Liver (tissue), 9 donors: ENCODE measurements around the gene GNG7. TPM values are rescaled to one million over a fixed set of nuclear protein-coding genes. Genes with fewer than 3 reads are reported as not detected.

ENCODE experiments used
- DNase-seq: peaks from one replicate; pipeline ENCODE4 v3.0.0-alpha.2; 2017; ENCODE audit warnings: low spot score
- H3K27ac ChIP-seq, 2 donors: one replicate each; pipeline ENCODE4 v1.7.0; 2013; ENCODE audit warnings: inconsistent platforms in 2 of 2, low read length in 2 of 2, control low read depth in 1 of 2, low read depth in 1 of 2, mild to moderate bottlenecking in 1 of 2
- H3K27me3 ChIP-seq, 4 donors: one replicate each; pipeline versions ENCODE4 v1.6.1 to v1.7.0; 2013; ENCODE audit warnings: low read length in 3 of 4, inconsistent platforms in 1 of 4, mild to moderate bottlenecking in 1 of 4, moderate library complexity in 1 of 4; ENCODE audit not compliant: control insufficient read depth in 4 of 4, insufficient read depth in 4 of 4
- H3K36me3 ChIP-seq, 4 donors: one replicate each; pipeline versions ENCODE4 v1.6.1 to v1.7.0; 2013; ENCODE audit warnings: low read length in 3 of 4, mild to moderate bottlenecking in 3 of 4, low read depth in 1 of 4, moderate library complexity in 1 of 4; ENCODE audit not compliant: control insufficient read depth in 4 of 4, insufficient read depth in 3 of 4
- H3K4me1 ChIP-seq, 4 donors: one replicate each; pipeline versions ENCODE4 v1.6.1 to v1.7.0; 2013; ENCODE audit warnings: low read length in 3 of 4, mild to moderate bottlenecking in 3 of 4, moderate library complexity in 1 of 4; ENCODE audit not compliant: control insufficient read depth in 4 of 4, insufficient read depth in 4 of 4
- H3K4me3 ChIP-seq, 3 donors: one replicate each; pipeline versions ENCODE4 v1.6.1 to v1.7.0; 2013; ENCODE audit warnings: low read length in 3 of 3, control low read depth in 1 of 3, low read depth in 1 of 3, mild to moderate bottlenecking in 1 of 3
- H3K9ac ChIP-seq, 2 donors: one replicate each; pipeline ENCODE4 v1.7.0; 2013; ENCODE audit warnings: low read length in 2 of 2, mild to moderate bottlenecking in 2 of 2, moderate library complexity in 2 of 2, control low read depth in 1 of 2, low read depth in 1 of 2
- H3K9me3 ChIP-seq, 4 donors: one replicate each; pipeline versions ENCODE4 v1.6.1 to v1.7.0; 2013; ENCODE audit warnings: low read length in 3 of 4; ENCODE audit not compliant: control insufficient read depth in 4 of 4
- ATF3 ChIP-seq: IDR thresholded peaks from 2 replicates; pipeline ENCODE4 v1.6.1; 2016; ENCODE audit warnings: antibody characterized with exemption
- EGR1 ChIP-seq, 2 donors: IDR thresholded peaks; 2 replicates each; pipeline ENCODE4 v1.6.1; 2016 to 2018; ENCODE audit warnings: antibody characterized with exemption in 2 of 2, low read depth in 2 of 2
- FOXA1 ChIP-seq: IDR thresholded peaks from 2 replicates; pipeline ENCODE4 v1.6.1; 2016; ENCODE audit warnings: antibody characterized with exemption
- GABPA ChIP-seq, 2 donors: IDR thresholded peaks in 1 of 2; conservative IDR thresholded peaks in 1 of 2; 2 replicates each; pipeline ENCODE4 v1.6.1; 2016; ENCODE audit warnings: antibody characterized with exemption in 2 of 2, mild to moderate bottlenecking in 1 of 2, moderate library complexity in 1 of 2
- HNF4A ChIP-seq, 2 donors: conservative IDR thresholded peaks; 2 replicates each; pipeline ENCODE4 v1.6.1; 2016; ENCODE audit warnings: antibody characterized with exemption in 2 of 2, mild to moderate bottlenecking in 2 of 2
- MAX ChIP-seq: IDR thresholded peaks from 2 replicates; pipeline ENCODE4 v1.6.1; 2016; ENCODE audit warnings: antibody characterized with exemption
- REST ChIP-seq: IDR thresholded peaks from 2 replicates; pipeline ENCODE4 v1.6.1; 2016; ENCODE audit warnings: antibody characterized with exemption, mild to moderate bottlenecking
- SP1 ChIP-seq: IDR thresholded peaks from 2 replicates; pipeline ENCODE4 v1.6.1; 2018; ENCODE audit warnings: antibody characterized with exemption, mild to moderate bottlenecking
- TAF1 ChIP-seq: conservative IDR thresholded peaks from 2 replicates; pipeline ENCODE4 v1.6.1; 2016; ENCODE audit warnings: antibody characterized with exemption, mild to moderate bottlenecking
- YY1 ChIP-seq: IDR thresholded peaks from 2 replicates; pipeline ENCODE4 v1.6.1; 2016; ENCODE audit warnings: antibody characterized with exemption, mild to moderate bottlenecking
- ZBTB33 ChIP-seq: IDR thresholded peaks from 2 replicates; pipeline ENCODE4 v1.6.1; 2016; ENCODE audit warnings: antibody characterized with exemption
- WGBS: extraction: QIAGEN DNeasy Blood & Tissue Kit; methylation state at CpG from one replicate; pipeline ENCODE4 v1.1.7; 2013; 5-methylcytosine and 5-hydroxymethylcytosine counted together
- polyA plus RNA-seq, 2 donors: library from polyadenylated mRNA; stranded (reverse) in 1 of 2; unstranded in 1 of 2; fragments of 200-250 nt in 1 of 2; fragments of >200 nt in 1 of 2; fragmentation: Nextera tagmentation in 1 of 2; extraction: Ambion mirVana in 1 of 2; gene quantifications; one replicate each; pipeline versions ENCODE4 v1.2.1 to v1.2.3, GENCODE V29; 2013 to 2015
- total RNA-seq, 2 donors: library from RNA; depleted of rRNA; stranded (reverse); fragments of >200 nt; gene quantifications; one replicate each; pipeline ENCODE4 v1.2.3, GENCODE V29; 2014
- donor health status: healthy.
- donor health status: healthy.
- donor health status: healthy.
- donor health status: healthy.
- donor health status: healthy.

Gene GNG7
- total and polyA plus RNA-seq, 4 donors, result 0.75 to 1.9 (median 1.1) TPM

- TF ChIP-seq REST, result no peak
- no peak for TF ChIP-seq EGR1 (IDR thresholded peaks at IDR 0.05; ENCODE audit: low read depth in 2 of 2)
Observed at GRCh38 chr19:2586196-2586595, 116.3 kb downstream of the GNG7 start (continued).

- WGBS, result 78% methylated on average over 5 of the region's 5 CpGs
- Histone ChIP-seq H3K36me3 (no peaks in the 10 kb centered on the region), H3K27me3 (no peaks in the 10 kb centered on the region), H3K4me3 (no peak overlapping the region), H3K9me3 (no peaks in the 10 kb centered on the region), H3K9ac (no peak overlapping the region), H3K27ac (no peak overlapping the region), H3K4me1 (peaks cover 5 to 33% (median 18%) of the 10 kb centered on the region in 4 donors)
- no peak for DNase-seq
- TF ChIP-seq YY1 (no peak), REST (no peak), ATF3 (no peak), MAX (no peak), EGR1 (IDR thresholded peaks at IDR 0.05; ENCODE audit: low read depth in 2 of 2) (no peak), ZBTB33 (no peak), HNF4A (conservative IDR thresholded peaks at IDR 0.05) (no peak), FOXA1 (no peak), TAF1 (no peak), SP1 (no peak), GABPA (IDR thresholded peaks at IDR 0.05 in 1 of 2, conservative IDR thresholded peaks at IDR 0.05 in 1 of 2) (no peak)
Observed at GRCh38 chr19:2584002-2584401, 118.5 kb downstream of the GNG7 start.
